Suprapubic skin (tissue), 4 donors: ENCODE data around the gene KCNG2. TPM values are rescaled to one million over a fixed set of nuclear protein-coding genes. Genes with fewer than 3 reads are reported as not detected.

Experiments used
- DNase-seq, 2 donors: peaks; one replicate each; pipeline ENCODE4 v3.0.0-alpha.2; 2019; ENCODE audit warnings: low spot score in 2 of 2
- H3K27ac ChIP-seq: fragments of 200-600 bp; sonication (generic); one replicate; pipeline ENCODE4 v1.5.1; 2019
- H3K27me3 ChIP-seq: fragments of 200-600 bp; sonication (generic); one replicate; pipeline ENCODE4 v1.5.1; 2019
- H3K36me3 ChIP-seq: fragments of 200-600 bp; sonication (generic); one replicate; pipeline ENCODE4 v1.5.1; 2019
- H3K4me1 ChIP-seq: fragments of 200-600 bp; sonication (generic); one replicate; pipeline ENCODE4 v1.5.1; 2019
- H3K4me3 ChIP-seq: fragments of 200-600 bp; sonication (generic); one replicate; pipeline ENCODE4 v1.5.1; 2019; ENCODE audit warnings: mild to moderate bottlenecking
- H3K9me3 ChIP-seq: fragments of 200-600 bp; sonication (generic); one replicate; pipeline ENCODE4 v1.5.1; 2019
- CTCF ChIP-seq, 2 donors: fragments of 200-600 bp in 1 of 2; fragments of 450-650 bp in 1 of 2; sonication (generic) in 1 of 2; IDR thresholded peaks; one replicate each; pipeline ENCODE4 v1.5.1; 2016 to 2019; ENCODE audit warnings: antibody characterized with exemption in 2 of 2, mild to moderate bottlenecking in 1 of 2, moderate library complexity in 1 of 2
- EP300 ChIP-seq: sonication (generic); formaldehyde crosslinking; IDR thresholded peaks from one replicate; pipeline ENCODE4 v1.6.1; 2017; ENCODE audit warnings: antibody characterized with exemption
- POLR2A ChIP-seq, 2 donors: fragments of 450-650 bp; IDR thresholded peaks; one replicate each; pipeline ENCODE4 v1.6.1; 2017; ENCODE audit warnings: antibody characterized with exemption in 2 of 2, mild to moderate bottlenecking in 2 of 2, moderate library complexity in 2 of 2
- POLR2AphosphoS5 ChIP-seq, 3 donors: sonication (generic); formaldehyde crosslinking; IDR thresholded peaks; one replicate each; pipeline ENCODE4 v1.6.1; 2017; ENCODE audit warnings: antibody characterized with exemption in 3 of 3
- WGBS: methylation state at CpG from one replicate; pipeline ENCODE4 v1.1.5; 2018; 5-methylcytosine and 5-hydroxymethylcytosine counted together
- total RNA-seq, 4 donors: library from RNA; depleted of rRNA; stranded (reverse); fragments of >200 nt; gene quantifications; one replicate each; pipeline ENCODE4 v1.1.0, GENCODE V29; 2016

Gene KCNG2
- total RNA-seq, 4 donors from 2014 or later, result not detected

DNA sequence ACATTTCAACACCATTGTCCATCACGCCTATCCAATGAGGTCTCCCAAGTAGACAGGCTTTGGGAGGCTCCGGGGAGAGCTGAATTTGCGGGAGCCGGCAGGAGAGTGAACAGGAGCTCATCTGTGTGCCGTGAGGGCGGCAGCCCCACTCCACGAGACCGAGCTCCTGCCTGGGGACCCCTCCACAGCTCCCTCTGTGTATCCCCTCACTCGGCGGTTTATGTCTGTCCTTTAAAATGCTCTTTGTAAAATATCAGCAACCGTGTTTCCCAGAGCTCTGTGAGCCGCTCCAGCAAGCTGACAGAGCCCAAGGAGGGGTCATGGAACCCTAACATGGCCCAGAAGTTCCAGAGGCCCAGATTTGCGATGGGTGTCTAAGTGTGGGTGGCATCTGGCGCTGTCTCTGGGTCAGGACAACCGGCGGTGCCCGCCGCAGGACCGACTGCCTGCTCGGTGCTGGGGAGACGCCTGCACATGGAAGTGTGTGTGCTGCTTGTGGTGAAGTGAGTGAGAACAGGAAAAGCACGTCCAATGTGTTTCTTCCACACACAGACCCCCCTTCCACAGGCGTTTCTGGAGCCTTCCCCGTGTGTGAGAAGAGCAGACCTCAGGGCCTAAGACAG is 118.9 kb downstream of the KCNG2 start:
- Histone ChIP-seq H3K9me3 (no peaks in the 10 kb centered on the region), H3K27ac (no peak overlapping the region), H3K4me1 (peaks cover 8% of the 10 kb centered on the region), H3K4me3 (no peak overlapping the region), H3K27me3 (no peaks in the 10 kb centered on the region), H3K36me3 (peaks cover 57% of the 10 kb centered on the region)
- TF ChIP-seq POLR2A (IDR thresholded peaks at IDR 0.05) (no peak), EP300 (no peak)
- peak; percentile 49 to 65 for DNase-seq
- WGBS, result 98% methylated on average over 24 of the region's 24 CpGs

GRCh38 chr18:79917169-79917852 is 119.6 kb downstream of the KCNG2 start:
- peaks cover 4% of the 10 kb centered on the region for H3K4me1 ChIP-seq
- H3K27ac ChIP-seq, result no peak overlapping the region
- H3K36me3 ChIP-seq, result peaks cover 57% of the 10 kb centered on the region
- WGBS, result 96% methylated on average over 17 of the region's 28 CpGs
- TF ChIP-seq CTCF (IDR thresholded peaks at IDR 0.05), result no peak
- no peak for TF ChIP-seq EP300
- no peak for TF ChIP-seq POLR2AphosphoS5 (IDR thresholded peaks at IDR 0.05)
- TF ChIP-seq POLR2A (IDR thresholded peaks at IDR 0.05), result no peak
- H3K4me3 ChIP-seq, result no peak overlapping the region
- no peaks in the 10 kb centered on the region for H3K27me3 ChIP-seq
- no peaks in the 10 kb centered on the region for H3K9me3 ChIP-seq
- DNase-seq, result peak; percentile 51 to 69

GRCh38 chr18:79917853-79918614 is 120.3 kb downstream of the KCNG2 start:
- Histone ChIP-seq H3K4me1 (peaks cover under 1% of the 10 kb centered on the region), H3K27me3 (no peaks in the 10 kb centered on the region), H3K36me3 (peaks cover 57% of the 10 kb centered on the region), H3K27ac (no peak overlapping the region), H3K9me3 (no peaks in the 10 kb centered on the region), H3K4me3 (no peak overlapping the region)
- peak in 1 of 2 donors; percentile 47 for DNase-seq
- TF ChIP-seq POLR2AphosphoS5 (IDR thresholded peaks at IDR 0.05) (no peak), EP300 (no peak), CTCF (IDR thresholded peaks at IDR 0.05) (no peak), POLR2A (IDR thresholded peaks at IDR 0.05) (no peak)
- 98% methylated on average over 25 of the region's 25 CpGs for WGBS

DNA sequence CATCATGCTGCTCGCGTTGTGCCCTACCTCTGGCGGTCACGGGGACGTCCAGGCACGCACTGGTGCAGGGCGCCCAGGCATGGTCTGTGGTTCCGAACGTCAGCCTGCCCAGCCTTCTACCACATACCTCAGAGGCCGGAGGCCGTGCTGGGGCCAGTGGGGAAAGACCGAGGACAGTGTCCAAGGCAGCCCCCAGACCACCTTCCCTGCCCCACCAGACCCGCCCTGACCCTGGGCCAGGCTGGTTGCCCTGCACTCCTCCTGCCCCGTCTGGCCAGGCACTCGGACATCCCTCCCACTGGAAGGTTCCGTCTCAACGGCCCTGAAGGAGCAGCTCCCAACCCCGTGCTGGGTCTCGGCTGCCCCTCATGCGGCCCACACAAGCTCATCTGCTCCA is 120.9 kb downstream of the KCNG2 start:
- H3K27ac ChIP-seq, result no peak overlapping the region
- DNase-seq, result peak; percentile 49 to 77
- TF ChIP-seq POLR2AphosphoS5 (IDR thresholded peaks at IDR 0.05) (no peak), EP300 (no peak), CTCF (IDR thresholded peaks at IDR 0.05) (no peak), POLR2A (IDR thresholded peaks at IDR 0.05) (no peak)
- no peaks in the 10 kb centered on the region for H3K27me3 ChIP-seq
- peaks cover 62% of the 10 kb centered on the region for H3K36me3 ChIP-seq
- H3K4me1 ChIP-seq, result no peaks in the 10 kb centered on the region
- WGBS, result 91% methylated on average over 10 of the region's 20 CpGs
- H3K9me3 ChIP-seq, result no peaks in the 10 kb centered on the region
- no peak overlapping the region for H3K4me3 ChIP-seq

DNA sequence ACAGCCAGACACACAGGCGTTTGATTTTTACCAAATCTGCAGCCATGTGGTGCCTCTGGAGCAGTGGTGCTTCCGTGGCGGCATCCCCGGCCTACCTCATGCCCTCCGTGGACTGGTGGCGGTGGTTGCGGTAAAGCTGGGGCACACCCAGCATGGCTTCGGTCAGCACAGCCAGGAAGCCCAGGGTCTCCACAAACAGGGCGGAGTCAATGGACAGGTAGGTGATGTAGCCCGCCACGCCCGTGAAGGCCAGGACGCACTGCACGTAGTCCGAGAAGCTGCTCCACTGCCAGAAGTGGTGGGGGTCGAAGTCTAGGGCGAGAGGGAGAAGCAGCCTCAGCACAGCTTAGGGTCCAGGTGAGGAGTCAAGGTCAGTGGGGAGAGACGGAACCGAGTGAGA is 121.4 kb downstream of the KCNG2 start:
- Histone ChIP-seq H3K27ac (no peak overlapping the region), H3K4me1 (no peaks in the 10 kb centered on the region), H3K9me3 (no peaks in the 10 kb centered on the region), H3K36me3 (peaks cover 67% of the 10 kb centered on the region), H3K27me3 (no peaks in the 10 kb centered on the region), H3K4me3 (no peak overlapping the region)
- 97% methylated on average over 16 of the region's 19 CpGs for WGBS
- peak; percentile 52 to 76 for DNase-seq
- TF ChIP-seq CTCF (IDR thresholded peaks at IDR 0.05) (no peak), POLR2A (IDR thresholded peaks at IDR 0.05) (no peak), EP300 (no peak), POLR2AphosphoS5 (IDR thresholded peaks at IDR 0.05) (no peak)
